PC-9 (cell line): ENCODE measurements around the gene STX18. TPM values are rescaled to one million over a fixed set of nuclear protein-coding genes. Genes with fewer than 3 reads are reported as not detected.

Experiments used
- BruUV-seq: library from RNA; stranded (reverse); fragments of 400-500 nt; replicated peaks from 2 replicates; lab custom pipeline; 2021; lab: Mats Ljungman, UMichigan
- CTCF ChIA-PET: fragments of 300-600 bp; sonication (Branson Sonifier 250); formaldehyde crosslinking; loops from one replicate; lab custom pipeline; 2022; ENCODE audit warnings: antibody characterized with exemption; lab: Charles Lee
- POLR2A ChIA-PET: fragments of 300-600 bp; sonication (Branson Sonifier 250); formaldehyde crosslinking; loops from one replicate; lab custom pipeline; 2022; ENCODE audit warnings: antibody characterized with exemption; ENCODE audit not compliant: unreplicated experiment; lab: Charles Lee
- DNase-seq, 2 experiments: peaks; one replicate each; pipeline versions ENCODE4 v3.0.0 to v3.0.0-alpha.2; 2015 to 2022; ENCODE audit warnings: mixed read lengths in 1 of 2
- H2AFZ ChIP-seq: fragments of 200-600 bp; sonication (generic); 2 replicates; pipeline ENCODE4 v1.8.1; 2017; ENCODE audit warnings: antibody characterized with exemption
- H3F3A ChIP-seq: fragments of 200-600 bp; sonication (generic); 2 replicates; pipeline ENCODE4 v1.8.1; 2017; ENCODE audit warnings: antibody characterized with exemption, mild to moderate bottlenecking, low read depth; ENCODE audit not compliant: insufficient read depth
- H3K27ac ChIP-seq: fragments of 200-600 bp; sonication (generic); 2 replicates; pipeline ENCODE4 v1.6.1; 2016; ENCODE audit warnings: mixed run types
- H3K27me3 ChIP-seq: fragments of 200-600 bp; sonication (generic); 2 replicates; pipeline ENCODE4 v1.6.1; 2016; ENCODE audit warnings: low read depth, mixed run types; ENCODE audit not compliant: insufficient read depth
- H3K36me3 ChIP-seq: fragments of 200-600 bp; sonication (generic); 2 replicates; pipeline ENCODE4 v1.6.1; 2016; ENCODE audit warnings: low read depth, mixed run types
- H3K4me1 ChIP-seq: fragments of 200-600 bp; sonication (generic); replicated peaks from 2 replicates; pipeline ENCODE4 v1.6.1; 2016; ENCODE audit warnings: mixed run types; ENCODE audit not compliant: insufficient read depth
- H3K4me2 ChIP-seq: fragments of 200-600 bp; sonication (generic); 2 replicates; pipeline ENCODE4 v1.6.1; 2017; ENCODE audit warnings: mixed run types
- H3K4me3 ChIP-seq: fragments of 200-600 bp; sonication (generic); 2 replicates; pipeline ENCODE4 v1.6.1; 2016; ENCODE audit warnings: mixed run types
- H3K79me2 ChIP-seq: fragments of 200-600 bp; sonication (generic); 2 replicates; pipeline ENCODE4 v1.6.1; 2017; ENCODE audit warnings: low read depth, mixed run types
- H3K9me2 ChIP-seq: fragments of 200-600 bp; sonication (generic); 2 replicates; pipeline ENCODE4 v1.8.1; 2017; ENCODE audit warnings: mild to moderate bottlenecking; ENCODE audit not compliant: insufficient read depth
- H3K9me3 ChIP-seq: fragments of 200-600 bp; sonication (generic); 2 replicates; pipeline ENCODE4 v1.8.1; 2016; ENCODE audit warnings: low read depth; ENCODE audit not compliant: insufficient read depth
- H4K20me1 ChIP-seq: fragments of 200-600 bp; sonication (generic); 2 replicates; pipeline ENCODE4 v1.8.1; 2017; ENCODE audit not compliant: insufficient read depth
- EZH2 ChIP-seq: fragments of 200-600 bp; sonication (generic); IDR thresholded peaks from 2 replicates; pipeline ENCODE4 v1.8.0; 2017; ENCODE audit warnings: antibody characterized with exemption, low read depth
- intact Hi-C: fragments of 100-400 bp; cut with micrococcal nuclease; formaldehyde crosslinking; loops from one replicate; pipeline ENCODE4 v1.10.0; 2022; ENCODE audit not compliant: unreplicated experiment
- total RNA-seq: library from RNA; stranded (reverse); gene quantifications from 2 replicates; pipeline ENCODE4 v1.2.3, GENCODE V29; 2021
- TF ChIP-seq, protein P1 (sequence below): fragments of 200-600 bp; sonication (generic); conservative IDR thresholded peaks from 2 replicates; pipeline ENCODE4 v1.6.1; 2017; ENCODE audit warnings: mixed run types, antibody characterized with exemption, mild to moderate bottlenecking, moderate library complexity

The STX18 gene
- total RNA-seq, 1 experiment from 2014 or later: 30.5 TPM

- no peak overlapping the region for H2AFZ ChIP-seq
- no peak overlapping the region for H3K4me2 ChIP-seq
- TF ChIP-seq, protein P1, sequence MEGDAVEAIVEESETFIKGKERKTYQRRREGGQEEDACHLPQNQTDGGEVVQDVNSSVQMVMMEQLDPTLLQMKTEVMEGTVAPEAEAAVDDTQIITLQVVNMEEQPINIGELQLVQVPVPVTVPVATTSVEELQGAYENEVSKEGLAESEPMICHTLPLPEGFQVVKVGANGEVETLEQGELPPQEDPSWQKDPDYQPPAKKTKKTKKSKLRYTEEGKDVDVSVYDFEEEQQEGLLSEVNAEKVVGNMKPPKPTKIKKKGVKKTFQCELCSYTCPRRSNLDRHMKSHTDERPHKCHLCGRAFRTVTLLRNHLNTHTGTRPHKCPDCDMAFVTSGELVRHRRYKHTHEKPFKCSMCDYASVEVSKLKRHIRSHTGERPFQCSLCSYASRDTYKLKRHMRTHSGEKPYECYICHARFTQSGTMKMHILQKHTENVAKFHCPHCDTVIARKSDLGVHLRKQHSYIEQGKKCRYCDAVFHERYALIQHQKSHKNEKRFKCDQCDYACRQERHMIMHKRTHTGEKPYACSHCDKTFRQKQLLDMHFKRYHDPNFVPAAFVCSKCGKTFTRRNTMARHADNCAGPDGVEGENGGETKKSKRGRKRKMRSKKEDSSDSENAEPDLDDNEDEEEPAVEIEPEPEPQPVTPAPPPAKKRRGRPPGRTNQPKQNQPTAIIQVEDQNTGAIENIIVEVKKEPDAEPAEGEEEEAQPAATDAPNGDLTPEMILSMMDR: no peak
- TF ChIP-seq EZH2: no peak
- H3K9me3 ChIP-seq: no peaks in the 10 kb centered on the region
- H3K36me3 ChIP-seq: no peaks in the 10 kb centered on the region
- intact Hi-C loops: no loop called here
- H4K20me1 ChIP-seq: no peaks in the 10 kb centered on the region
- BruUV-seq: no TSS peak
- H3K79me2 ChIP-seq: no peaks in the 10 kb centered on the region
- POLR2A ChIA-PET: interaction anchor here (0.7 kb wide), 1 partner anchor 155 kb away, joined by 8 read pairs; no protein-coding TSS in a partner anchor
- no peak overlapping the region for H3K4me3 ChIP-seq
- H3K27ac ChIP-seq: no peak overlapping the region
- H3F3A ChIP-seq: no peaks in the 10 kb centered on the region
- H3K9me2 ChIP-seq: no peaks in the 10 kb centered on the region
- no peaks in the 10 kb centered on the region for H3K4me1 ChIP-seq
- no peak for DNase-seq
- CTCF ChIA-PET: no interaction called here
- no peaks in the 10 kb centered on the region for H3K27me3 ChIP-seq
Measured at GRCh38 chr4:4421356-4421755, 120.5 kb downstream of the STX18 start.

- H3F3A ChIP-seq: no peaks in the 10 kb centered on the region
- no peaks in the 10 kb centered on the region for H3K79me2 ChIP-seq
- no peaks in the 10 kb centered on the region for H3K4me1 ChIP-seq
- H3K9me3 ChIP-seq: no peaks in the 10 kb centered on the region
- no peak overlapping the region for H3K27ac ChIP-seq
- DNase-seq: no peak
- H3K27me3 ChIP-seq: no peaks in the 10 kb centered on the region
- intact Hi-C loops: no loop called here
- H3K4me2 ChIP-seq: no peak overlapping the region
- no TSS peak for BruUV-seq
- TF ChIP-seq, protein P1: no peak
- TF ChIP-seq EZH2: no peak
- no peaks in the 10 kb centered on the region for H3K9me2 ChIP-seq
- H2AFZ ChIP-seq: no peak overlapping the region
- ChIA-PET CTCF (no interaction called here), POLR2A (no interaction called here)
- no peaks in the 10 kb centered on the region for H3K36me3 ChIP-seq
- no peaks in the 10 kb centered on the region for H4K20me1 ChIP-seq
- no peak overlapping the region for H3K4me3 ChIP-seq
Measured at GRCh38 chr4:4420421-4420820, 121.4 kb downstream of the STX18 start.

DNA sequence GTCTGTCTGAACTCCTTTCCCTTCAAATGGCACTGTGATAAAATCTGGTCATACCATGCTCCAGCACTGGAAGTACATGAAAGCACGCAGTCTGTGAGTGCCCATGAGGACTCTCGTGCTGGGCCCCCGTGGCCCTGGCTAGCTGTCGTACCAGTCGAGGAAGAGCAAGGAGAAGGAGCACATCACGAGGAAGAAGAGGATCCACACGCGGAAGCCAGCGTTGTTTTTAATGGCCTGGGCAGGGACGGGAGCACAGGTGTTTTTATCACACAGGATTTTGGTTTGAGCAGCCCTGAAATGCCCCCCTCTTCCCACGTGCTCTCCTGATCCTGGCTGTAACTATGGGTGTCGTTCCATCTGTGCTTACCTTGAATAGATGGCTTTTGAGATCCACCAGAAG lies 122.0 kb downstream of the STX18 start:
- no TSS peak for BruUV-seq
- Histone ChIP-seq H3K36me3 (no peaks in the 10 kb centered on the region), H4K20me1 (no peaks in the 10 kb centered on the region), H3K4me1 (no peaks in the 10 kb centered on the region), H3K9me3 (no peaks in the 10 kb centered on the region), H3K27ac (no peak overlapping the region), H3K4me2 (no peak overlapping the region), H3K27me3 (no peaks in the 10 kb centered on the region), H2AFZ (no peak overlapping the region), H3K9me2 (no peaks in the 10 kb centered on the region), H3F3A (no peaks in the 10 kb centered on the region), H3K79me2 (no peaks in the 10 kb centered on the region), H3K4me3 (no peak overlapping the region)
- no peak for DNase-seq
- intact Hi-C loops: no loop called here
- TF ChIP-seq EZH2: no peak
- TF ChIP-seq, protein P1: no peak
- ChIA-PET CTCF (no interaction called here), POLR2A (no interaction called here)
